GM23248 (cell line): ENCODE measurements around the gene CNN2. TPM values are rescaled to one million over a fixed set of nuclear protein-coding genes. Genes with fewer than 3 reads are reported as not detected.

ENCODE experiments used
- DNase-seq: peaks from one replicate; pipeline ENCODE4 v3.0.0-alpha.2; 2015
- H2AFZ ChIP-seq: fragments of 200-600 bp; sonication (generic); 2 replicates; pipeline ENCODE4 v1.6.1; 2016; ENCODE audit warnings: antibody characterized with exemption
- H3F3A ChIP-seq: fragments of 200-600 bp; sonication (generic); 2 replicates; pipeline ENCODE4 v1.6.1; 2016; ENCODE audit warnings: mild to moderate bottlenecking, antibody characterized with exemption, mixed run types; ENCODE audit not compliant: insufficient read depth
- H3K27ac ChIP-seq: fragments of 200-600 bp; sonication (generic); 2 replicates; pipeline ENCODE4 v1.5.1; 2016; ENCODE audit warnings: mild to moderate bottlenecking
- H3K27me3 ChIP-seq: fragments of 200-600 bp; sonication (generic); replicated peaks from 2 replicates; pipeline ENCODE4 v1.6.1; 2016; ENCODE audit warnings: mild to moderate bottlenecking; ENCODE audit not compliant: insufficient read depth
- H3K36me3 ChIP-seq: fragments of 200-600 bp; sonication (generic); 2 replicates; pipeline ENCODE4 v1.6.1; 2016; ENCODE audit warnings: low read depth, mild to moderate bottlenecking
- H3K4me1 ChIP-seq: fragments of 200-600 bp; sonication (generic); 2 replicates; pipeline ENCODE4 v1.6.1; 2016; ENCODE audit warnings: mild to moderate bottlenecking; ENCODE audit not compliant: insufficient read depth
- H3K4me2 ChIP-seq: fragments of 200-600 bp; sonication (generic); one replicate; pipeline ENCODE4 v1.6.1; 2016; ENCODE audit warnings: mild to moderate bottlenecking; ENCODE audit not compliant: unreplicated experiment
- H3K4me3 ChIP-seq: fragments of 200-600 bp; sonication (generic); 2 replicates; pipeline ENCODE4 v1.5.1; 2016; ENCODE audit warnings: mild to moderate bottlenecking
- H3K79me2 ChIP-seq: fragments of 200-600 bp; sonication (generic); 2 replicates; pipeline ENCODE4 v1.6.1; 2016; ENCODE audit warnings: mild to moderate bottlenecking; ENCODE audit not compliant: insufficient read depth
- H3K9ac ChIP-seq: fragments of 200-600 bp; sonication (generic); 2 replicates; pipeline ENCODE4 v1.6.1; 2016; ENCODE audit warnings: mild to moderate bottlenecking
- H3K9me2 ChIP-seq: fragments of 200-600 bp; sonication (generic); 2 replicates; pipeline ENCODE4 v1.6.1; 2016; ENCODE audit warnings: mixed run types, mild to moderate bottlenecking, moderate library complexity; ENCODE audit not compliant: insufficient read depth
- H3K9me3 ChIP-seq: fragments of 200-600 bp; sonication (generic); one replicate; pipeline ENCODE4 v1.6.1; 2017; ENCODE audit warnings: low read depth
- H4K20me1 ChIP-seq: fragments of 200-600 bp; sonication (generic); 2 replicates; pipeline ENCODE4 v1.6.0; 2016; ENCODE audit not compliant: insufficient read depth
- EZH2 ChIP-seq: fragments of 200-600 bp; sonication (generic); IDR thresholded peaks from 2 replicates; pipeline ENCODE4 v1.6.1; 2018; ENCODE audit warnings: antibody characterized with exemption, mild to moderate bottlenecking; ENCODE audit not compliant: insufficient read depth, poor library complexity, severe bottlenecking
- EZH2phosphoT487 ChIP-seq: fragments of 200-600 bp; sonication (generic); IDR thresholded peaks from 2 replicates; pipeline ENCODE4 v1.6.1; 2018; ENCODE audit warnings: antibody characterized with exemption, moderate library complexity, mild to moderate bottlenecking, low read depth; ENCODE audit not compliant: insufficient read depth
- WGBS, 2 experiments: methylation state at CpG; one replicate each; pipeline ENCODE4 v1.1.6; 2015 to 2017; ENCODE audit warnings: low lambda C conversion rate in 2 of 2, low coverage in 1 of 2; ENCODE audit errors: missing lambda C conversion rate in 2 of 2; 5-methylcytosine and 5-hydroxymethylcytosine counted together
- in situ Hi-C: fragments of 300-500 bp; cut with MboI; formaldehyde crosslinking; loops from 2 replicates; pipeline ENCODE4 v1.15.0; 2020
- polyA plus RNA-seq: library from polyadenylated mRNA; unstranded; fragments of >200 nt; fragmentation: Nextera tagmentation; extraction: Ambion mirVana; gene quantifications from 2 replicates; pipeline ENCODE4 v1.2.1, GENCODE V29; 2016
- total RNA-seq: library from RNA; depleted of rRNA; stranded (reverse); fragments of >200 nt; shearing (Covaris generic); gene quantifications from 2 replicates; pipeline ENCODE4 v1.2.3, GENCODE V29; 2014

Gene CNN2
- total and polyA plus RNA-seq, 2 experiments from 2014 or later: 244 to 400 TPM

GRCh38 chr19:1017906-1018305, 8.5 kb upstream of the CNN2 start:
- no peaks in the 10 kb centered on the region for H3K36me3 ChIP-seq
- H3K9me3 ChIP-seq: no peaks in the 10 kb centered on the region
- no peak for TF ChIP-seq EZH2phosphoT487
- no peak for TF ChIP-seq EZH2
- no peaks in the 10 kb centered on the region for H3K27me3 ChIP-seq
- H3K4me3 ChIP-seq: no peak overlapping the region
- no peaks in the 10 kb centered on the region for H3K9me2 ChIP-seq
- no peaks in the 10 kb centered on the region; the same call in 1 of the 2 replicates for H4K20me1 ChIP-seq
- peaks cover 80% of the 10 kb centered on the region for H3K79me2 ChIP-seq
- peaks cover 13% of the 10 kb centered on the region for H3F3A ChIP-seq
- H3K4me2 ChIP-seq: no peak overlapping the region
- peak overlapping the region; percentile 64; the same call in 1 of the 2 replicates for H3K27ac ChIP-seq
- no peak for DNase-seq
- no peak overlapping the region for H2AFZ ChIP-seq
- in situ Hi-C loops: no loop called here
- 78 to 81% methylated on average over 9 of the region's 9 CpGs for WGBS, 2 experiments
- peaks cover 33% of the 10 kb centered on the region for H3K4me1 ChIP-seq
- peak overlapping the region; percentile 94; the same call in 1 of the 2 replicates for H3K9ac ChIP-seq

- H3K4me2 ChIP-seq: no peak overlapping the region
- in situ Hi-C loops: no loop called here
These were observed 8.0 kb upstream of the CNN2 start for GRCh38 chr19:1018393-1018792.

GRCh38 chr19:1018932-1019615, 7.3 kb upstream of the CNN2 start:
- Histone ChIP-seq H2AFZ (no peak overlapping the region), H3K36me3 (no peaks in the 10 kb centered on the region), H4K20me1 (no peaks in the 10 kb centered on the region; the same call in 1 of the 2 replicates), H3K4me3 (peak overlapping the region; percentile 85), H3K4me2 (peak overlapping the region; percentile 92), H3K27me3 (no peaks in the 10 kb centered on the region), H3K27ac (peak overlapping the region; percentile 85; the same call in 1 of the 2 replicates), H3K9ac (peak overlapping the region; percentile 94), H3K9me2 (no peaks in the 10 kb centered on the region), H3K4me1 (peaks cover 33% of the 10 kb centered on the region), H3K79me2 (peaks cover 68% of the 10 kb centered on the region), H3F3A (peaks cover 17% of the 10 kb centered on the region), H3K9me3 (no peaks in the 10 kb centered on the region)
- 41 to 43% methylated on average over 16 to 17 of the region's 17 CpGs for WGBS, 2 experiments
- DNase-seq: no peak
- no peak for TF ChIP-seq EZH2phosphoT487
- in situ Hi-C loops: no loop called here

More at GRCh38 chr19:1018393-1018792, 8.0 kb upstream of the CNN2 start:
- Histone ChIP-seq H4K20me1 (no peaks in the 10 kb centered on the region; the same call in 1 of the 2 replicates), H3K79me2 (peaks cover 75% of the 10 kb centered on the region), H2AFZ (no peak overlapping the region), H3K36me3 (no peaks in the 10 kb centered on the region), H3K9me3 (no peaks in the 10 kb centered on the region), H3K4me1 (peaks cover 33% of the 10 kb centered on the region), H3K9me2 (no peaks in the 10 kb centered on the region), H3K4me3 (0 out of 2 replicates have a peak overlapping the region, but pooled peaks have one; percentile 85), H3K27me3 (no peaks in the 10 kb centered on the region), H3K27ac (no peak overlapping the region; the same call in 1 of the 2 replicates), H3K9ac (peak overlapping the region; percentile 94; the same call in 1 of the 2 replicates), H3F3A (peaks cover 17% of the 10 kb centered on the region)
- no peak for DNase-seq
- no peak for TF ChIP-seq EZH2
- no peak for TF ChIP-seq EZH2phosphoT487
- 62 to 80% methylated on average over 5 of the region's 5 CpGs for WGBS, 2 experiments

- Histone ChIP-seq H2AFZ (no peak overlapping the region), H3F3A (peaks cover 17% of the 10 kb centered on the region), H3K9me3 (no peaks in the 10 kb centered on the region), H3K27ac (peak overlapping the region; percentile 85), H3K9me2 (no peaks in the 10 kb centered on the region), H3K4me3 (peak overlapping the region; percentile 85), H3K36me3 (no peaks in the 10 kb centered on the region), H4K20me1 (no peaks in the 10 kb centered on the region; the same call in 1 of the 2 replicates), H3K4me2 (peak overlapping the region; percentile 92), H3K79me2 (peaks cover 63% of the 10 kb centered on the region), H3K9ac (peak overlapping the region; percentile 94), H3K27me3 (no peaks in the 10 kb centered on the region), H3K4me1 (peaks cover 33% of the 10 kb centered on the region)
- in situ Hi-C loops: no loop called here
- no peak for TF ChIP-seq EZH2
- no peak for TF ChIP-seq EZH2phosphoT487
- 53 to 60% methylated on average over 18 of the region's 18 CpGs for WGBS, 2 experiments
- no peak for DNase-seq
These were observed 6.8 kb upstream of the CNN2 start for GRCh38 chr19:1019616-1019961.
